Gastroesophageal sphincter (tissue), 3 donors: ENCODE measurements around the gene FAM131C.

Experiments
- CTCF ChIP-seq, 4 experiments: fragments of 200-600 bp in 2 of 4; fragments of 450-650 bp in 2 of 4; sonication (generic) in 1 of 4; IDR thresholded peaks; one replicate each; pipeline ENCODE4 v1.5.1; 2017 to 2019; ENCODE audit warnings: antibody characterized with exemption in 4 of 4, mild to moderate bottlenecking in 2 of 4, moderate library complexity in 2 of 4
- EP300 ChIP-seq: sonication (generic); formaldehyde crosslinking; IDR thresholded peaks from one replicate; pipeline ENCODE4 v1.6.1; 2017; ENCODE audit warnings: antibody characterized with exemption, mild to moderate bottlenecking
- POLR2AphosphoS5 ChIP-seq: sonication (generic); formaldehyde crosslinking; IDR thresholded peaks from one replicate; pipeline ENCODE4 v1.6.1; 2017; ENCODE audit warnings: antibody characterized with exemption

GRCh38 chr1:16080422-16081150, 7.1 kb upstream of the FAM131C start:
- no peak for TF ChIP-seq CTCF (IDR thresholded peaks at IDR 0.05)
- no peak for TF ChIP-seq EP300
- TF ChIP-seq POLR2AphosphoS5, result no peak
